GM23248 (cell line): Measurements from ENCODE around the gene SOX18.

Source experiments
- EZH2 ChIP-seq: fragments of 200-600 bp; sonication (generic); IDR thresholded peaks from 2 replicates; pipeline ENCODE4 v1.6.1; 2018; ENCODE audit warnings: antibody characterized with exemption, mild to moderate bottlenecking; ENCODE audit not compliant: insufficient read depth, poor library complexity, severe bottlenecking
- EZH2phosphoT487 ChIP-seq: fragments of 200-600 bp; sonication (generic); IDR thresholded peaks from 2 replicates; pipeline ENCODE4 v1.6.1; 2018; ENCODE audit warnings: antibody characterized with exemption, moderate library complexity, mild to moderate bottlenecking, low read depth; ENCODE audit not compliant: insufficient read depth

GRCh38 chr20:64062596-64063388 is 13.4 kb upstream of the SOX18 start, which contains the start of gene TCEA2:
- TF ChIP-seq EZH2 = no peak
- no peak for TF ChIP-seq EZH2phosphoT487
